Kidney (tissue), 14 donors: ENCODE measurements around the gene WNT7B. TPM values are rescaled to one million over a fixed set of nuclear protein-coding genes. Genes with fewer than 3 reads are reported as not detected.

Experiments
- DNase-seq, 5 donors: peaks; one replicate each; pipeline ENCODE4 v3.0.0-alpha.2; 2013 to 2020
- FAIRE-seq: peaks from 2 replicates; lab custom pipeline; 2012; peaks lifted over from hg19 to GRCh38; lab: Jason Lieb, UNC
- H3K27ac ChIP-seq, 2 donors: one replicate each; pipeline ENCODE4 v1.7.0; 2013; ENCODE audit warnings: low read depth in 2 of 2, low read length in 2 of 2, inconsistent platforms in 1 of 2
- H3K27me3 ChIP-seq: one replicate; pipeline ENCODE4 v1.7.1; 2013; ENCODE audit warnings: low read length, inconsistent platforms; ENCODE audit not compliant: control insufficient read depth, insufficient read depth
- H3K36me3 ChIP-seq, 3 donors: one replicate each; pipeline versions ENCODE4 v1.7.0 to v1.7.1; 2013; ENCODE audit warnings: low read length in 3 of 3, control low read depth in 1 of 3, inconsistent platforms in 1 of 3; ENCODE audit not compliant: insufficient read depth in 3 of 3, control insufficient read depth in 2 of 3
- H3K4me1 ChIP-seq, 3 donors: one replicate each; pipeline versions ENCODE4 v1.7.0 to v1.7.1; 2013; ENCODE audit warnings: low read length in 3 of 3, inconsistent platforms in 1 of 3, low read depth in 1 of 3; ENCODE audit not compliant: control insufficient read depth in 2 of 3, insufficient read depth in 2 of 3
- H3K4me3 ChIP-seq, 3 donors: one replicate each; pipeline versions ENCODE4 v1.7.0 to v1.8.1; 2013; ENCODE audit warnings: low read length in 3 of 3, control low read depth in 1 of 3, inconsistent platforms in 1 of 3
- H3K9ac ChIP-seq, 3 donors: one replicate each; pipeline versions ENCODE4 v1.7.0 to v1.7.1; 2013; ENCODE audit warnings: low read length in 3 of 3, control low read depth in 1 of 3, inconsistent platforms in 1 of 3
- H3K9me3 ChIP-seq, 3 donors: one replicate each; pipeline versions ENCODE4 v1.7.0 to v1.7.1; 2013; ENCODE audit warnings: low read length in 3 of 3, control low read depth in 1 of 3, inconsistent platforms in 1 of 3; ENCODE audit not compliant: control insufficient read depth in 2 of 3, insufficient read depth in 1 of 3
- CTCF ChIP-seq: IDR thresholded peaks from 3 replicates; pipeline ENCODE4 v1.5.1; 2012; ENCODE audit warnings: mild to moderate bottlenecking, moderate library complexity, borderline replicate concordance; ENCODE audit not compliant: insufficient read depth; ENCODE audit errors: extremely low read depth
- intact Hi-C: fragments of 100-400 bp; cut with DNase I; formaldehyde crosslinking; loops from one replicate; pipeline ENCODE4 v1.11.1; 2022
- polyA plus RNA-seq: library from polyadenylated mRNA; stranded (reverse); fragments of 350-450 nt; fragmentation: Illumina TruSeq; extraction: RNeasy Lipid Tissue Mini Kit (QIAGEN cat#74804); gene quantifications from one replicate; pipeline ENCODE4 v1.2.3, GENCODE V29; 2014; ENCODE audit warnings: low read depth, low replicate concordance; ENCODE audit not compliant: insufficient read depth
- total RNA-seq: library from RNA; stranded (reverse); fragmentation: NEBNext Ultra II Directional; extraction: Animal tissue kit (Norgen Biotek cat#: 25700); gene quantifications from one replicate; pipeline ENCODE4 v1.2.1, GENCODE V29; 2021
- donor health status: control.
- donor health status: control.
- donor health status: control.
- donor health status: control.
- donor health status: control.
- donor health status: DM: yes; HTN: yes; CAD: no.
- donor health status: Normal renal cell carcinoma (clear cell type).

WNT7B gene
- total and polyA plus RNA-seq, 2 donors from 2014 or later: 1.6 to 2.4 TPM

- intact Hi-C loops: no loop called here
- no peak overlapping the region for H3K27ac ChIP-seq
- H3K27me3 ChIP-seq: no peaks in the 10 kb centered on the region
- DNase-seq (no peak), FAIRE-seq (no peak)
- H3K36me3 ChIP-seq: no peaks in the 10 kb centered on the region
- no peak overlapping the region for H3K4me3 ChIP-seq
- H3K9me3 ChIP-seq: no peaks in the 10 kb centered on the region
- H3K4me1 ChIP-seq: peaks cover 0 to 4% (median 0%) of the 10 kb centered on the region in 3 donors
- no peak for TF ChIP-seq CTCF
- no peak overlapping the region for H3K9ac ChIP-seq
Measured at GRCh38 chr22:45937960-45938359, 39.0 kb downstream of the WNT7B start.

DNA sequence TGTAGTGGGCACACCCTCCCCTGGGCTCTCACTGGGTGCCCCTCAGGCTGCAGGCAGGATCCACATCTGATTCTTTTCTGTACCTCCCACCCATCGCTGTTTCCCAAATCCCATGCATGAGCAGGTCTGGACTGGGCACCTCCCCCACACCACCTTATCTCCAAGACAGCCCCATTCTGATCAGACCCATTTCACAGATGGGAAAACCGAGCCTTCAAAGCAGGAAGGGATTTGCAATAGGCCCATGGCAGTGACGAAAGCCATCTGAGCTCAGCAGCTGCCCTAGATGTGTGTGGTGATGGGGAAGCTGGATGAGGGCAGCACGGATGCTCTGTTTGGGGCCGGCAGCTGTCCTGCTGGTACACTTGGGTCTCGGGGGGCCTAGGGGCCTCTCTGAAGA, 41.4 kb downstream of the WNT7B start:
- Histone ChIP-seq H3K9me3 (no peaks in the 10 kb centered on the region), H3K27ac (no peak overlapping the region), H3K36me3 (no peaks in the 10 kb centered on the region), H3K4me3 (no peak overlapping the region), H3K27me3 (no peaks in the 10 kb centered on the region), H3K4me1 (peaks cover 0 to 4% (median 0%) of the 10 kb centered on the region in 3 donors), H3K9ac (no peak overlapping the region)
- FAIRE-seq (no peak), DNase-seq (no peak)
- intact Hi-C loops: no loop called here
- no peak for TF ChIP-seq CTCF

DNA sequence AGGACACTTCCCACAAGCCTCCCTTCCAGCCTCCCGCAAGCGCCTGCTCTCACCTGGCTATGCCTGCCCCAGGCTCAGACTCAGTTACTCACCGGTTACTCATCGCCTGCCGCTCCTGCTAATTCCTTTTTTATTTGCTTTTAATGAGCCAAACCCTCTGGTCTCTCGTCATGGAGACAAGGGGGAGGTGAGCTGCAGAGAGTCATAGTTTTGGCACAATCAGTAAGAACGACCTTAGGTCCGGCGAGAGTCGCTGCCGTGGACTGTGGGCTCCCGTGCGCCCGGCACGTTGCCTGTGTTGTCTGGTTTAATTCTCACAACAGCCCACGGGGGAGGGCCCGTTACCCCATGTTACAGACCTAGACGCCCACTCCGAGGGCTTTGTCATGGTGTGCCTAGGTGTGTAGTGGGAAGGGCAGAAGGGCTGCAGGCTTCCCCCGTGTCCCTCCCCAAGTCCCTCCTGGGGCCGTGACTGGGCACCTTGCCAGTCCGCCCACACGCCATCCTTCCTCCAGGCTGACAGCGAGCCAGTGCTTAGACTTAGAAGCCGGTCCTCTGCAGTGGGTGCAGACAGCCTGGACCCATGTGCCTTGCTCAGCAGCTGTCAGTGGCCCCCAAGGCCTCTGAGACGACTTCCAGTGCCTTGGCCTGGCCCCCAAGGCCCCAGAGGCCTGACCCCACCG, 42.2 kb downstream of the WNT7B start:
- Histone ChIP-seq H3K4me1 (peaks cover 0 to 4% (median 0%) of the 10 kb centered on the region in 3 donors), H3K36me3 (no peaks in the 10 kb centered on the region), H3K9ac (no peak overlapping the region), H3K4me3 (no peak overlapping the region), H3K27me3 (no peaks in the 10 kb centered on the region), H3K9me3 (no peaks in the 10 kb centered on the region), H3K27ac (no peak overlapping the region)
- TF ChIP-seq CTCF: no peak
- FAIRE-seq (no peak), DNase-seq (peak in 2 of 5 donors; percentile 50 to 91)
- intact Hi-C loops: no loop called here
